Activated T-cell treated with anti-CD3 and anti-CD28 coated beads for 1 hour (primary cell): ENCODE results near the gene RP2.

Source experiments
- DNase-seq: peaks from one replicate; pipeline ENCODE4 v3.0.0-alpha.2; 2020; ENCODE audit warnings: low read depth

RP2 gene

GRCh38 chrX:46920235-46920634, 83.4 kb downstream of the RP2 start:
- no peak for DNase-seq

- no peak for DNase-seq
These were observed 85.8 kb downstream of the RP2 start for GRCh38 chrX:46922611-46923010.

DNA sequence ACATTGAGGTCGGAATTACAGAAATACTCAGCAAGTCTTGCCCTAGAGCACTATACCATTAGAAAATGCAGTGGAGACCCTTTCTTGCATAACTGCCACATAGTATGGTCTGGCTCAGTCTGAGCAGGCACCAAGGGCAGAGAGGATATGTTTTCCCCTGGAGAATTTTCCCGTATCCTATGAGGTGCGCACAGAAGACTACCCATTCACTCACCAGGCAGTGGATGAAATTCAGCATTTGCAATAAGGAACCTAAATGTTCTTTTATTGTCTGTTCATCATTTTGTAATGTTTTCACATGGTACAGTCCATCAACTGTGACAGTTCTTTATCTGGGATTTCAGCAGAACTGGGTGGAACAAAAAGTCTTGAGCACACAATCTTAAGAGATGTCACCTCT, 90.9 kb downstream of the RP2 start:
- no peak for DNase-seq

DNA sequence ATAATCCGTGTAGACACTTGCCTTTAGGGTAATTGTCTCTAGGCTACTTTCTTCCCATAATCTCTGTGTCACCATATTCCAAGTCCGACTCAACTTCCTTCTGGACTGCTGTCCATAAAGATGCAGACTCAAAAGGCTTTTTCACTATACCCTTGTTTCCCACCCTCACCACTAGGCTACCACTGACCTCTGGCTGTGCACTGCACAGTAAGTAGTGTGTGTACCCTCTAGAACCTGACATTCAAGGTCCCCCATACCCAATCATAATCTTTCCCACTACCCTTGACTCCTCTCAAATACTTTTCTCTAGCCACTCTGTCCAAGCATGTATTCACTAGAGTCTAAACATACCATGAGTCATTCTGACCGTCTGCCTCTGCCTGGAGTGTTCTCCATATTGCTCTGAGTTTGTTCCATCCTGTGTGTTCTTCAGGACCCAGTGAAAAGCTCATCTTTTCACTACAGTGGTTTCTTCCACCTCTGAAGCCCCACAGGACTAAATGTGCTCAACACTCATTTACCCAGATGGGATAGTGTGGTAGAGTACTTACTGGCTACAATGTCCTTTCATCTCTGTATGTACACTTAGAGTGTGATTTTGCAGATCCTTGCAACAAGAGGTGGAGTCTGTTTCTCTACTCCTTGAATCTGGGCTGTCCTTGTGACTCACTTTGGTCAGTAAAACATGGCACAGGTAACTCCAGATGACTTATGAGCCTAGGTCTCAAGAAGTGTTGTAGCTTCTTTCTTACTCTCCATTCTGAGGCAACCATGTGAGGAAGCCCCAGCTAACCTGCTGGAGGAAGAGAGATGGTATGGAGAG, 92.8 kb downstream of the RP2 start:
- no peak for DNase-seq
